GM21381 (cell line): ENCODE results near the gene PSMD12.
"Not testable (repeated sequence)": the region's sequence is repeated elsewhere in the genome, so short reads cannot be mapped to it uniquely, and the experiment has no call there.

Experiments
- ATAC-seq: cut with Tn5 transposase; IDR thresholded peaks from one replicate; pipeline ENCODE4 v1.9.1; 2021; ENCODE audit warnings: mild to moderate bottlenecking, moderate library complexity; ENCODE audit not compliant: unreplicated experiment

The PSMD12 gene

GRCh38 chr17:67359960-67360791, 6.2 kb downstream of the PSMD12 start:
- ATAC-seq: no peak

- ATAC-seq: no peak
Measured at GRCh38 chr17:67358612-67359011, 7.8 kb downstream of the PSMD12 start.

GRCh38 chr17:67353929-67354574, 12.3 kb downstream of the PSMD12 start:
- ATAC-seq: no peak

GRCh38 chr17:67353161-67353560, 13.2 kb downstream of the PSMD12 start:
- no peak for ATAC-seq

- ATAC-seq: no peak
Measured at GRCh38 chr17:67349420-67349819, 17.0 kb downstream of the PSMD12 start.

- no peak for ATAC-seq
Measured at GRCh38 chr17:67347826-67348225, 18.6 kb downstream of the PSMD12 start.

GRCh38 chr17:67343237-67343636, 23.1 kb downstream of the PSMD12 start:
- no peak for ATAC-seq

- ATAC-seq: not testable (repeated sequence)
Measured at GRCh38 chr17:67338353-67338752, 28.0 kb downstream of the PSMD12 start.

GRCh38 chr17:67336859-67337258, 29.5 kb downstream of the PSMD12 start:
- no peak for ATAC-seq

- ATAC-seq: no peak
Measured at GRCh38 chr17:67335245-67335835, 31.0 kb downstream of the PSMD12 start.

GRCh38 chr17:67332162-67332508, 34.2 kb downstream of the PSMD12 start:
- not testable (repeated sequence) for ATAC-seq

GRCh38 chr17:67331381-67332161, 34.8 kb downstream of the PSMD12 start:
- not testable (repeated sequence) for ATAC-seq

- ATAC-seq: no peak
Measured at GRCh38 chr17:67328026-67328425, 38.4 kb downstream of the PSMD12 start.

- ATAC-seq: not testable (repeated sequence)
Measured at GRCh38 chr17:67326959-67327745, 39.2 kb downstream of the PSMD12 start.

- no peak for ATAC-seq
Measured at GRCh38 chr17:67326440-67326839, 39.9 kb downstream of the PSMD12 start.

- ATAC-seq: no peak
Measured at GRCh38 chr17:67324330-67324729, 42.0 kb downstream of the PSMD12 start.

- no peak for ATAC-seq
Measured at GRCh38 chr17:67323445-67323844, 42.9 kb downstream of the PSMD12 start.

GRCh38 chr17:67322042-67322787, 44.2 kb downstream of the PSMD12 start:
- no peak for ATAC-seq

GRCh38 chr17:67321486-67321885, 44.9 kb downstream of the PSMD12 start:
- ATAC-seq: not testable (repeated sequence)

- ATAC-seq: no peak
Measured at GRCh38 chr17:67316781-67317180, 49.6 kb downstream of the PSMD12 start.
